SKM-1 treated with dmso at 0.1 percent for 144 hours (cell line): ENCODE data around the gene TWSG1.
"Not testable (repeated sequence)": the region's sequence is repeated elsewhere in the genome, so short reads cannot be mapped to it uniquely, and the experiment has no call there.

Experiments
- DNase-seq: peaks from one replicate; lab custom pipeline; 2025; ENCODE audit not compliant: unreplicated experiment; lab: John Stamatoyannopoulos, UW

Gene TWSG1

DNA sequence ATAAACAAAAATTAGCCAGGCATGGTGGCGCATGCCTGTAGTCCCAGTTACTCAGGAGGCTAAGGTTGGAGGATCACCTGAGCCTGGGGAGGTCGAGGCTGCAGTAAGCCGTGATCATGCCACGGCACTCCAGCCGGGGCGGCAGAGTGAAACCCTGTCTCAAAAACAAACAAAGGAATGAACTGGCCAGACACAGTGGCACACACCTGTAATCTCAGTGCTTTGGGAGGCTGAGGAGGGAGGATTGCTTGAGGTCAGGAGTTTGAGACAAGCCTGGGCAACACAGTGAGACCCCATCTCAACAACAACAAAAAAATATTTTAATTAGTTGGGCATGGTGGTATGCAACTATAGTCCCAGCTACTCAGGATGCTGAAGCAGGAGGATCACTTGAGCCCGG lies 116.3 kb downstream of the TWSG1 start:
- not testable (repeated sequence) for DNase-seq
